ENCODE data around the gene NRXN2. TPM values are rescaled to one million over a fixed set of nuclear protein-coding genes. Genes with fewer than 3 reads are reported as not detected.

The NRXN2 gene
- total RNA-seq, 1 donor from 2014 or later, result 0.14 TPM

- Mint-ChIP-seq H3K4me3 (ENCODE audit: unreplicated experiment) (no peak overlapping the region), H3K4me1 (ENCODE audit: low read depth, unreplicated experiment) (no peaks in the 10 kb centered on the region), H3K9me3 (ENCODE audit: unreplicated experiment) (no peaks in the 10 kb centered on the region), H3K27me3 (ENCODE audit: low read depth, unreplicated experiment) (peaks cover 38% of the 10 kb centered on the region), H3K27ac (ENCODE audit: unreplicated experiment) (no peak overlapping the region), H3K36me3 (ENCODE audit: low read depth, unreplicated experiment) (no peaks in the 10 kb centered on the region)
- DNase-seq (ENCODE audit: low read depth) (no peak), FAIRE-seq (no peak)
- TF ChIP-seq EZH2 (IDR thresholded peaks at IDR 0.05; ENCODE audit: insufficient read depth, low read length), result no peak
- TF ChIP-seq, protein P1, sequence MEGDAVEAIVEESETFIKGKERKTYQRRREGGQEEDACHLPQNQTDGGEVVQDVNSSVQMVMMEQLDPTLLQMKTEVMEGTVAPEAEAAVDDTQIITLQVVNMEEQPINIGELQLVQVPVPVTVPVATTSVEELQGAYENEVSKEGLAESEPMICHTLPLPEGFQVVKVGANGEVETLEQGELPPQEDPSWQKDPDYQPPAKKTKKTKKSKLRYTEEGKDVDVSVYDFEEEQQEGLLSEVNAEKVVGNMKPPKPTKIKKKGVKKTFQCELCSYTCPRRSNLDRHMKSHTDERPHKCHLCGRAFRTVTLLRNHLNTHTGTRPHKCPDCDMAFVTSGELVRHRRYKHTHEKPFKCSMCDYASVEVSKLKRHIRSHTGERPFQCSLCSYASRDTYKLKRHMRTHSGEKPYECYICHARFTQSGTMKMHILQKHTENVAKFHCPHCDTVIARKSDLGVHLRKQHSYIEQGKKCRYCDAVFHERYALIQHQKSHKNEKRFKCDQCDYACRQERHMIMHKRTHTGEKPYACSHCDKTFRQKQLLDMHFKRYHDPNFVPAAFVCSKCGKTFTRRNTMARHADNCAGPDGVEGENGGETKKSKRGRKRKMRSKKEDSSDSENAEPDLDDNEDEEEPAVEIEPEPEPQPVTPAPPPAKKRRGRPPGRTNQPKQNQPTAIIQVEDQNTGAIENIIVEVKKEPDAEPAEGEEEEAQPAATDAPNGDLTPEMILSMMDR (IDR thresholded peaks at IDR 0.05; ENCODE audit: insufficient read depth, low read depth, low read length), result no peak
- Histone ChIP-seq H3K36me3 (ENCODE audit: insufficient read depth, low read length) (no peaks in the 10 kb centered on the region), H3K27ac (ENCODE audit: low read depth, low read length) (no peak overlapping the region), H3K9ac (ENCODE audit: low read length) (no peak overlapping the region), H3K27me3 (ENCODE audit: insufficient read depth, low read length) (peaks cover 7% of the 10 kb centered on the region), H3K79me2 (ENCODE audit: insufficient read depth, low read length) (no peaks in the 10 kb centered on the region), H3K9me3 (ENCODE audit: insufficient read depth, low read depth, low read length) (no peaks in the 10 kb centered on the region), H3K4me3 (ENCODE audit: insufficient read depth, low read depth, low read length) (no peak overlapping the region), H2AFZ (ENCODE audit: low read depth, low read length) (no peak overlapping the region), H3K4me1 (ENCODE audit: insufficient read depth, low read length) (no peaks in the 10 kb centered on the region), H3K4me2 (ENCODE audit: low read length) (peak overlapping the region; percentile 50), H4K20me1 (ENCODE audit: insufficient read depth, low read length) (no peaks in the 10 kb centered on the region)
Observed at GRCh38 chr11:64607381-64607985, 115.5 kb downstream of the NRXN2 start.

- Mint-ChIP-seq H3K27ac (ENCODE audit: unreplicated experiment) (no peak overlapping the region), H3K27me3 (ENCODE audit: low read depth, unreplicated experiment) (peaks cover 40% of the 10 kb centered on the region), H3K36me3 (ENCODE audit: low read depth, unreplicated experiment) (no peaks in the 10 kb centered on the region), H3K4me1 (ENCODE audit: low read depth, unreplicated experiment) (no peaks in the 10 kb centered on the region), H3K9me3 (ENCODE audit: unreplicated experiment) (no peaks in the 10 kb centered on the region), H3K4me3 (ENCODE audit: unreplicated experiment) (no peak overlapping the region)
- no peaks in the 10 kb centered on the region for H3K9me3 ChIP-seq (ENCODE audit: insufficient read depth, low read depth, low read length)
- DNase-seq (ENCODE audit: low read depth) (no peak), FAIRE-seq (no peak)
- H3K4me2 ChIP-seq (ENCODE audit: low read length), result no peak overlapping the region
- peaks cover 7% of the 10 kb centered on the region for H3K27me3 ChIP-seq (ENCODE audit: insufficient read depth, low read length)
- H3K27ac ChIP-seq (ENCODE audit: low read depth, low read length), result no peak overlapping the region
- no peak overlapping the region for H2AFZ ChIP-seq (ENCODE audit: low read depth, low read length)
- TF ChIP-seq EZH2 (IDR thresholded peaks at IDR 0.05; ENCODE audit: insufficient read depth, low read length), result no peak
- TF ChIP-seq, protein P1 (IDR thresholded peaks at IDR 0.05; ENCODE audit: insufficient read depth, low read depth, low read length), result no peak
- H3K36me3 ChIP-seq (ENCODE audit: insufficient read depth, low read length), result no peaks in the 10 kb centered on the region
- H4K20me1 ChIP-seq (ENCODE audit: insufficient read depth, low read length), result no peaks in the 10 kb centered on the region
- no peaks in the 10 kb centered on the region for H3K79me2 ChIP-seq (ENCODE audit: insufficient read depth, low read length)
- H3K4me3 ChIP-seq (ENCODE audit: insufficient read depth, low read depth, low read length), result no peak overlapping the region
- H3K9ac ChIP-seq (ENCODE audit: low read length), result no peak overlapping the region
- H3K4me1 ChIP-seq (ENCODE audit: insufficient read depth, low read length), result no peaks in the 10 kb centered on the region
Observed at GRCh38 chr11:64606796-64607380, 116.1 kb downstream of the NRXN2 start.

Measured in astrocyte (in vitro differentiated cells and primary cell).